ENCODE results near the gene ADORA3.
A peak's percentile ranks its signal among the peaks of the same experiment; 100 is the strongest.

The ADORA3 gene

GRCh38 chr1:111507411-111508201 lies 4.2 kb upstream of the ADORA3 start:
- no peak for DNase-seq

DNA sequence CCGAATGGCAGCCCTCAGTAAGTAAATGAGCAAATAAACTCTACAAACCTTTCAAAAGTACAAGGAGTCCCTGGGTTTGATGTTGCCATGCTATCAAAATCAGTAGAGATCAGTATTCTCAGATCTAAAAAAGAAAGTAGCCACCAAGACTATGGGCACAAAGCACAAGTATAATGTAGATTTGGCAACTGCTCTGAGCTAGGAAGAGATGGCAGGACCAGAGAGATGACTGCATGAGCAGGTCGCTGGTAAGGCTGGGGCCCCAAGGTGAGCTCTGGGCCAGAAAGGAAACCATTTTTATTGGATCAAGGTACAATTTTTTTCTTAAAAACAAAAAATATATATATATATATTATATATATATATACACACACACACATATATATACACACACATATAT lies 3.1 kb upstream of the ADORA3 start:
- DNase-seq = no peak

DNA sequence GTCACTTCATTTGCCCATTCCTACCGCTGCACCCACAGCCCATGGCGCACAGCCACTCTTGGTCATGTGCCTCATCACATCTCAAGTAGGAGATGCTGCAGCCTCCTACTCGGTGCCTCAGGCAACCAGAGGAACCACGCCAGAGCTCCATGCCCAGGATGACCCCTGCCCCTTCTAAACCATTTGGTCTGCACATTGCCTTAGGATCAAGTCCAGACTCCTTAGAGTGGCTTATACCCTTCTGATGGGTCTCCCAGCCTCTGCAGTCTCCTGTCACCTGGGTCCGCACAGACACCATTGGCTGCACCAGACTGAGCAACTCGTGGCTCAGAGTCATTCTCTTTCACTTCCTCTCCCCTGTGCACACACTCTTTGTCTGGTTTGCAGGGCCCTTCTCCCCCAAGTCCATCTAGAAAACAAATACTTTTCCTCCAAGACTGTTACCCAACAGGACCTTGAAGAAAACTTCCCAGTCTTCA lies 2.2 kb upstream of the ADORA3 start:
- no peak for DNase-seq

GRCh38 chr1:111504097-111504496 lies 664 bp upstream of the ADORA3 start:
- no peak for DNase-seq

DNA sequence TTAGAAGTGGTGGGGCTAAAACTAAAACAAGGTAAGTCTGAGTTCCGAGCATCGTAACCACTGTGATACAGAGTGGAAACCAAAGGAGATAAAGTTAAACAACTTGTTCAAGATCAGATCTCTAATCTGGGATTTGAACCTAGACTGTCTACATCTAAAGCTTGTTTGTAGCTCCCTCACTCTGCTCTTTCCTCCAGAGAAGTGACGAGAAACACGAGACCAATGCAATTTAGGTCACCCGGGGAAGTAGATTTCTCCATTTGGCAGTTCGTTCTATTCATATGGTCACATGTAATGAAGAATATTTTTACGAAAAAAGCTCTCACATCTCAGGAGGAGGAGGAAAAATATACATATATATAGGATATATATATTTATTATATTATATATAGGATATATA lies 1.8 kb downstream of the ADORA3 start:
- no peak for DNase-seq

- DNase-seq = no peak
Measured at GRCh38 chr1:111499026-111499785, 4.2 kb downstream of the ADORA3 start.

DNA sequence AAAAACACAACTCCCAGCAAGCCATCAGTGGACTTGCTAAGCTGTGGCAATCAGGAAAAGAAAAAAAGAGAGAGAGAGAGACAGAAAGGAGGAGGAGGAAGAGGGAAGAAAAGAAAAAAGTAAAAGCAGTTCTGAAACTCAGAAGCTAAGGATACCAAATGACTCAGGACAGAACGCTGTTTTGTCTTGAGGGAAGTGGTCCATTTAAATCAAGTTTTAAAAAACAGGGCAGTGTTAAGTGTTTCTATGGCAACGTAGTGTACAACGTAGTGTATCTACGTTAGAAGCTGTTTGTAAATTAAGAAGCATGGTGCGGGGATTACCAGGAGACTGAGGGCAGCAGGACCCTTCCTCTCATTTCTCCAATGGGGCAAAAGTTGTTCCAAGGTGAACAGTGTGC lies 5.8 kb downstream of the ADORA3 start:
- no peak for DNase-seq

- no peak for DNase-seq
Measured at GRCh38 chr1:111496398-111496797, 7.0 kb downstream of the ADORA3 start.

- DNase-seq = no peak
Measured at GRCh38 chr1:111491070-111491469, 12.4 kb downstream of the ADORA3 start.

GRCh38 chr1:111490220-111490619 lies 13.2 kb downstream of the ADORA3 start:
- DNase-seq = no peak

GRCh38 chr1:111489604-111490003 lies 13.8 kb downstream of the ADORA3 start:
- DNase-seq = no peak

DNA sequence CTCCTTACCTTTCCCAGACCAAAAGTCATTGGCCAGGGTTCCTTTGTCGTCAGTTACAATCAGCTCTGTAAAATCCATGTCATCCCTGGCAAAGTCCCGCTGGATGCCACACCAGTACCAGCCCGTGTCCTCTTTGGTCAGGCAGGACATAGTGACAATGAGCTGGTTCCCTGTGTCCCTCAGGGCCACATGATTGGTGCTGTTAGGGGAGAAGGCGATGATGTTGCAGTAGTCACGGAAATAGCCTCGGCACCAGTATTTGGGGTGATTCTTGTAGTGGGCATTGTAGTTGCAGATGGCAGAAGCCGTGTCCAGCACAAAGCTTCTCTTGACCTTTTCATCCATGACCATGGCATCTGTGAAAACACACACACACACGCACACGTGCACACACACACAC lies 14.8 kb downstream of the ADORA3 start:
- DNase-seq = no peak

GRCh38 chr1:111487133-111487532 lies 16.3 kb downstream of the ADORA3 start:
- no peak for DNase-seq

DNA sequence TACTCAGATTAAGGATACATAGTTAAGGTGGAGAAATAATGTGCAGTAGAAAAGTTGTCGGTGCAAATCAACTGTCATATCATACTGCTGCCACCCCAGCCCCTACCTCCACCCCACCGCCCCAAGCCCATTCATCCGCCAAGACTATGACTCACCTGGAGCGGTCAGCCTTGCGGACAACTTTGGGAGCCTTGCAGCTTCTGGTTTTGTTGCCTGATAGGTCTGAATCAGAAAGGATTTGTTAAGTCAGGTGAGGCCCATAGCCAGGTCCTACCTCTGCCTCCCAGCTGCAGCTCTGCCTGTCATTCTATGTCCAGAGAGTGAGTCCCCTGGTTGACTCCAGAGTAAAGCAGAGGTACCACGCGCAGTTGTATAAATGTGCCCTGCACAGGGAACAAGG lies 17.0 kb downstream of the ADORA3 start:
- no peak for DNase-seq

DNA sequence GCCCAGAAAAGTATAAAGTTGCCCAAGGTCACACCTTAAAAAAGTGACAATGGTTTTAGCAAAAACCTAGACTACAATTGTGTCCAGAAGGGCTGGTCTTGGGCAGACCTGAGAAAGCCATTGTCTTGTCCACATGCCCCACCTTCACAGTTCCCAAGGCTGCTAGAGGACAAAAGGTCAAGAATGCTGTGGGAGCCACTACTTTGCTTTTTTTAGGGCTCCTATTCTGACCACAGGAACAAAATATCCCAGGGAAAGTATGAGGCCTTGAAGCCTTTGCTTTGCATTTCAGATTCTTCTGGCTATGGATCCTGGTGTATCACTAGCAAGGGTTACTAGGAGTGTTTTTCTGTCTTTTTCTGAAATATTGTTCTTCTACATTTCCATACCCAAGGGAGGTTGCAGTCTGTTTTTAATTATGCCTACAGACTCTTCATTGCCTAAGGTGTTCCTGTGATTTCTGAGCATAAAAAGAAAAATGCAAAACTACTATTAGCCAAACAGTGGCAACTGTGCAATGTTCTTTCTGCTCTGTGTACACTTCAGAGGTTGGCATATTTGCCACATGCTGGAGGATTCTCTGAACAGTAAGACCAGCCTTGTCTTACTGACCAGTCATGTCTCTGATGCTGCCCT lies 18.9 kb downstream of the ADORA3 start:
- DNase-seq = no peak

GRCh38 chr1:111483876-111484275 lies 19.6 kb downstream of the ADORA3 start:
- DNase-seq = no peak

DNA sequence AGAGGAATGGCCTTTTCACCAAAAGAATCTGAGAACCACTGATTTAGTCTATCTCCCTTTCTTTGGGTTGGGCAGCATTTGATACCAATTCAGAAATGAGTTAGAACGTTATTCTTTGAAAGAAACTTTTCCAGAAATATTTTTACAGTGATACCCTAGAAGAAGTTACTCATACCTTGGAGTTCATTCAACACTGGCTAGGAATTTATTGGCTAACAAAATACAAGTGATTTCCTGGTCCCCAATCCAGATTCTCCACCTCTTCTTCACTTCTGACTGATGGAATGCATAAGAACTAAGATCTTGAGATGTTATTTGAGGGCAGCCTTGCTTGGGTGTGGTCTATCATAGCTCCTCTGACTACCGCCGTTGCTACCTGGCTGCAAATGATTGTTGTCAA lies 20.3 kb downstream of the ADORA3 start:
- DNase-seq = no peak

GRCh38 chr1:111481387-111482221 lies 21.8 kb downstream of the ADORA3 start:
- DNase-seq = peak; percentile 8

DNA sequence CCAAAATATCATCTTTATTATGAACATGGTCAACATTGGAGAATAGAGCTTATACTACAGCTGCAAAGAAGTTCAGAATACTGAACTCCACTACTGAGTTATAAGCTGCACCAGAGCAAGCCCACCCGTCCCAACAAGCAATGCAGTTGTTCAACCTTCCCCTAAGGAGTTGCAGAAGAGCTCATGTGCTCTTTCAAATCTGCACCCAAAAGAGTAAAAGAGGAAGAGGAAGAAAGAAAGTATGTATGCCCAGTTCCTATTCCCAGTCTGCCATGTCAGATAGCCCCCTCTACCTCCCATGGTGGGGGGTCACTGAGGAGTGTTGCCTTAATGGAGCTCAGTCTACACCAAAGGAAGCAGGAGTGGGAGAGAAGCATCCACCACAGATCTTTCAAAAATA lies 22.8 kb downstream of the ADORA3 start:
- no peak for DNase-seq

DNA sequence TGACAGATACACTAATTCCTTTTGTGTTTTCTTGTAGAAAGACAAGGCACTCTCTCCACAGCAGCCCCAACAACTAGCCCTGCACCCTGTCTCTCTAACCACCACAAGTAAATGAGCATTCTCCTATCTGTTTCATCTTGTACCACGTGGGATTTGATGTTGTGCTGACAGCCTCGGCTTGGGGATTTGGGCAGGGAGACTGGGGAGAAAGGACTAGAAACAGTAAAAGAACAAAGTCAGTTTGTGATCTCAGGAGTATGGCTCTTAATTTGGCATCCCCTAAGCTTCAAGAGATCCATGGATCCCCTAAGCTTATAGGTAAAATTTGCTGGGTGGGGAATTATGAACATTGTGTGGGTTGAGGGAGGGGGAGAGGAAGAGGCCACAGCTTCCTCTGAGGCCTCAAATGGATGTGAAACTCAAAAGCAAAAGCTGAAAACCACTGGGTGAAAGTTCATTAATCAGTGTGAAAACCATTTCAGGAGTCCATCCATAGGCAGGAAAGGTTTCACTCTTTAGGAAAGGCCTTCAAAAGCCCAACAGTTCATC lies 26.6 kb downstream of the ADORA3 start:
- no peak for DNase-seq

DNA sequence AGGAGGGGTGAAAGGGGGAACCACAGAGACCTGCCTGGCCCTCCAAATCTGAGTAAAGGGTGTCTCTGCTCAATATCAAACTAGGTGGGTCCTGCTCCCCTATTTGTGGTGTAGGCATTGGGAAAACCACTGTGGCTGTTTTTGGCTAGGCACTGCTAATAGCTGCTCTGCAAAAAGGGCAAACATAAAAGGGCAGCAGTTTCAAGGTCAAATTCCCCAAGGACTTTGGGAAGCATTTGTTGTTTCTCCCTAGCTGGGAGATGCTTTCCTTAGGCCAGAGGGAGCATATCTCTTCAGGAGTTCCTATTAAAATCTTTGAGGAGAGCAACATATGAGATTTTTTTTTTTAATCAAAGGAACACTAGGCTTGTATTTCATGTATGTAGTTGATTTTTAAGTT lies 27.2 kb downstream of the ADORA3 start:
- no peak for DNase-seq

GRCh38 chr1:111475701-111476100 lies 27.7 kb downstream of the ADORA3 start:
- no peak for DNase-seq

DNA sequence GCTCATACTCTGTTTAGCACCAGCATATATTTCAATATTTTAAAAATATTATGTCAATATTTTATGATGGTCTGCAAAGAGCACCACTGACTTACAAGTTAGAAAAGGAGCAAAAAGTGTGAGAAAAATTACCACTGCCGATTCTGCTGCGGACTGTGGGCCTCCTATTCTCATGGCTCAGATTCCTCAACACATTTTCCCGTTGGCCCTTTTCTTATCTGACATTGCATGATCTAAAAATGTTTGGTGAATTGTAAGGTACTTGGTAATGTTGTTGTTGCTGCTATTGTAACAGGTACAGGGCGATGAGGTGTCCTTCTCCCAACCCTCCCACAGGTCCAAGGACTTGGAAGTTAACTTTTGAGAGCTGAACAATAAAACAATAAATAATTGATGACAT lies 28.9 kb downstream of the ADORA3 start:
- DNase-seq = no peak
